ENCODE measurements around the gene NOX4. TPM values are rescaled to one million over a fixed set of nuclear protein-coding genes. Genes with fewer than 3 reads are reported as not detected.

Gene NOX4
- total RNA-seq, 1 experiment from 2014 or later, result 3.0 TPM

DNA sequence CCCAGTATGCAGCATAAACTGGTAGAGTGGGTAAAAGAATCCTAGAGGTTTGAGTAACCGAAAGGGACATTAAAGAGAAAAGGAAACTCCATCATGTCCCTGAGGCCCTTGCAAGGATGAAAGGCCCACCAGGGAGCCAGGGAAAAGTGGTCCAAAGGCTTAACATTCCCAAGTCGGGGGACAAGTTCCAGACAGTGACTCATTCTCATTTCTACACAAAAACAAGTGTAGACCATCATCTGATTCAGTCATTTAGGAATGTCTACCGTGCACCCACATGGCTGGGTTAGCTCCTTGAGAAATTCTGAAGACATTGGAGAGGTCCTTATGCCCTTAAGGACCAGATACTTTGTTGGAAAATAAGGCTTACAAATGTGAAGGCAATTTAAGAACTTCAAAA lies 4.8 kb upstream of the NOX4 start:
- H3K9me3 ChIP-seq (ENCODE audit: control insufficient read depth, low read depth, low read length), result no peaks in the 10 kb centered on the region
- WGBS (ENCODE audit: extremely low coverage, insufficient read length, low lambda C conversion rate), result no CpG with 5 or more reads among the region's 3 CpGs
- no peak overlapping the region for H2BK5ac ChIP-seq (ENCODE audit: insufficient read length, low read length)
- Mint-ChIP-seq H3K9me3 (no peaks in the 10 kb centered on the region), H3K36me3 (ENCODE audit: insufficient read depth in 1 of 3, low read depth in 3 of 3) (no peaks in the 10 kb centered on the region), H3K27me3 (ENCODE audit: low read depth) (no peaks in the 10 kb centered on the region; the same call in 1 of the 2 replicates), H3K27ac (no peak overlapping the region), H3K4me1 (peaks cover 20 to 25% of the 10 kb centered on the region in 2 experiments), H3K4me3 (no peak overlapping the region)
- no peak overlapping the region for H2AFZ ChIP-seq (ENCODE audit: low read length)
- no peak overlapping the region for H3K23ac ChIP-seq (ENCODE audit: insufficient read length, low read depth, low read length)
- no peaks in the 10 kb centered on the region for H3K79me2 ChIP-seq (ENCODE audit: insufficient read depth, low read length)
- no peak overlapping the region for H2AK5ac ChIP-seq (ENCODE audit: insufficient read length, low read length)
- no peak overlapping the region for H4K5ac ChIP-seq (ENCODE audit: insufficient read length, low read depth, low read length)
- no peak overlapping the region for H3K14ac ChIP-seq (ENCODE audit: insufficient read depth, low read length)
- H3K4ac ChIP-seq (ENCODE audit: low read depth, low read length), result no peak overlapping the region
- H3K4me2 ChIP-seq (ENCODE audit: insufficient read depth, insufficient read length, low read length), result no peak overlapping the region
- no peaks in the 10 kb centered on the region for H4K20me1 ChIP-seq (ENCODE audit: control insufficient read depth, insufficient read depth, insufficient read length)
- H3K4me1 ChIP-seq (ENCODE audit: insufficient read depth, low read length), result no peaks in the 10 kb centered on the region
- no peaks in the 10 kb centered on the region for H3K79me1 ChIP-seq (ENCODE audit: insufficient read depth, low read depth, low read length, poor library complexity, severe bottlenecking)
- no peak overlapping the region for H2BK12ac ChIP-seq (ENCODE audit: insufficient read length, low read depth, low read length)
- no peak overlapping the region for H3K18ac ChIP-seq (ENCODE audit: insufficient read length, low read depth, low read length)
- H3K23me2 ChIP-seq (ENCODE audit: insufficient read length, low read depth, low read length, poor library complexity, severe bottlenecking), result peaks cover 6% of the 10 kb centered on the region
- H3K56ac ChIP-seq (ENCODE audit: insufficient read length, low read depth, low read length), result no peak overlapping the region
- H4K91ac ChIP-seq (ENCODE audit: insufficient read length, low read depth, low read length), result no peak overlapping the region
- H3K27me3 ChIP-seq (ENCODE audit: insufficient read depth, low read length), result no peaks in the 10 kb centered on the region
- H2BK120ac ChIP-seq (ENCODE audit: low read depth, low read length, poor library complexity, severe bottlenecking), result no peak overlapping the region
- no peak overlapping the region for H4K8ac ChIP-seq (replicated peaks; ENCODE audit: insufficient read length, low read depth, low read length)
- no peak overlapping the region for H3K27ac ChIP-seq (ENCODE audit: insufficient read length, low read depth, low read length)
- H2BK15ac ChIP-seq (ENCODE audit: low read depth, low read length), result no peak overlapping the region
- TF ChIP-seq, protein P1, sequence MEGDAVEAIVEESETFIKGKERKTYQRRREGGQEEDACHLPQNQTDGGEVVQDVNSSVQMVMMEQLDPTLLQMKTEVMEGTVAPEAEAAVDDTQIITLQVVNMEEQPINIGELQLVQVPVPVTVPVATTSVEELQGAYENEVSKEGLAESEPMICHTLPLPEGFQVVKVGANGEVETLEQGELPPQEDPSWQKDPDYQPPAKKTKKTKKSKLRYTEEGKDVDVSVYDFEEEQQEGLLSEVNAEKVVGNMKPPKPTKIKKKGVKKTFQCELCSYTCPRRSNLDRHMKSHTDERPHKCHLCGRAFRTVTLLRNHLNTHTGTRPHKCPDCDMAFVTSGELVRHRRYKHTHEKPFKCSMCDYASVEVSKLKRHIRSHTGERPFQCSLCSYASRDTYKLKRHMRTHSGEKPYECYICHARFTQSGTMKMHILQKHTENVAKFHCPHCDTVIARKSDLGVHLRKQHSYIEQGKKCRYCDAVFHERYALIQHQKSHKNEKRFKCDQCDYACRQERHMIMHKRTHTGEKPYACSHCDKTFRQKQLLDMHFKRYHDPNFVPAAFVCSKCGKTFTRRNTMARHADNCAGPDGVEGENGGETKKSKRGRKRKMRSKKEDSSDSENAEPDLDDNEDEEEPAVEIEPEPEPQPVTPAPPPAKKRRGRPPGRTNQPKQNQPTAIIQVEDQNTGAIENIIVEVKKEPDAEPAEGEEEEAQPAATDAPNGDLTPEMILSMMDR (conservative IDR thresholded peaks at IDR 0.05), result no peak
- no peak overlapping the region for H2BK20ac ChIP-seq (ENCODE audit: low read depth, low read length, poor library complexity, severe bottlenecking)
- DNase-seq, result no peak
- no peak overlapping the region for H3K9ac ChIP-seq (ENCODE audit: extremely low read depth, insufficient read length, low read length)
- H3T11ph ChIP-seq (ENCODE audit: low read length), result no peak overlapping the region
